Sigmoid colon (tissue), 4 donors: ENCODE data around the gene APOBEC3B.

Experiments
- EP300 ChIP-seq, 4 donors: sonication (generic); formaldehyde crosslinking; IDR thresholded peaks; one replicate each; pipeline ENCODE4 v1.6.1; 2017; ENCODE audit warnings: antibody characterized with exemption in 4 of 4
- POLR2A ChIP-seq, 2 donors: fragments of 450-650 bp; IDR thresholded peaks; one replicate each; pipeline ENCODE4 v1.6.1; 2016; ENCODE audit warnings: antibody characterized with exemption in 2 of 2, mild to moderate bottlenecking in 2 of 2, moderate library complexity in 2 of 2
- TF ChIP-seq, protein P1 (sequence below), 4 experiments: fragments of 450-650 bp in 3 of 4; fragments of 200-600 bp in 1 of 4; IDR thresholded peaks; one replicate each; pipeline ENCODE4 v1.5.1; 2016 to 2019; ENCODE audit warnings: antibody characterized with exemption in 4 of 4, mild to moderate bottlenecking in 3 of 4, moderate library complexity in 2 of 4

DNA sequence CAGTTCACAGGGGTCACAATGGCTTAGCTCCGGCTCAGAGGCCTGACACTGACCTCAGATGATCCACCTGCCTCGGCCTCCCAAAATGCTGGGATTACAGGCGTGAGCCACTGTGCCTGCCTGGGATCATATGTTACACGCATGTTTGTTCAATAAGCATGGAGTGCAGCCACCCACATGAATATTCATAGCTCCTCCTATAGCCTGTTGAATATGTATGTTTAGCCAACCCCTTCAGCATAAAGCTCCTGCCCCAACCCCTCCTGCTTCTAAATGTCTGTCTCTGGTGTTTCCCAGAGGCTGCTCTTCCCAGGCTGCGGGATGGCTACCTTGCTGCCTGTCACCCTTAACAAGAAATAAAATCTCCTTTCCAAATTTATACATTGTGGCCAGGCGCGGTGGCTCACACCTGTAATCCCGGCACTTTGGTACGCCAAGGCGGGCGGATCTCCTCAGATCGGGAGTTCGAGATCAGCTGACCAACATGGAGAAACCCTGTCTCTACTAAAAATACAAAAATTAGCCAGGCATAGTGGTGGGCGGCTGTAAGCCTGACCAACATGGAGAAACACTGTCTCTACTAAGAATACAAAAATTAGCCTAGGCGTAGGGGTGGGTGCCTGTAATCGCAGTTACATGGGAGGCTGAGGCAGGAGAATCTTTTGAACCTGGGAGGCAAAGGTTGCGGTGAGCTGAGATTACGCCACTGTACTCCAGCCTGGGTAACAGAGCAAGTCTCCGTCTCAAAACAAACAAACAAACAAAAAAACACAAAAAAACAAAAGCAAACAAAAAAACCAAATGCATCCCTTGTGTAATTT, 57.4 kb downstream of the APOBEC3B start:
- TF ChIP-seq, protein P1, sequence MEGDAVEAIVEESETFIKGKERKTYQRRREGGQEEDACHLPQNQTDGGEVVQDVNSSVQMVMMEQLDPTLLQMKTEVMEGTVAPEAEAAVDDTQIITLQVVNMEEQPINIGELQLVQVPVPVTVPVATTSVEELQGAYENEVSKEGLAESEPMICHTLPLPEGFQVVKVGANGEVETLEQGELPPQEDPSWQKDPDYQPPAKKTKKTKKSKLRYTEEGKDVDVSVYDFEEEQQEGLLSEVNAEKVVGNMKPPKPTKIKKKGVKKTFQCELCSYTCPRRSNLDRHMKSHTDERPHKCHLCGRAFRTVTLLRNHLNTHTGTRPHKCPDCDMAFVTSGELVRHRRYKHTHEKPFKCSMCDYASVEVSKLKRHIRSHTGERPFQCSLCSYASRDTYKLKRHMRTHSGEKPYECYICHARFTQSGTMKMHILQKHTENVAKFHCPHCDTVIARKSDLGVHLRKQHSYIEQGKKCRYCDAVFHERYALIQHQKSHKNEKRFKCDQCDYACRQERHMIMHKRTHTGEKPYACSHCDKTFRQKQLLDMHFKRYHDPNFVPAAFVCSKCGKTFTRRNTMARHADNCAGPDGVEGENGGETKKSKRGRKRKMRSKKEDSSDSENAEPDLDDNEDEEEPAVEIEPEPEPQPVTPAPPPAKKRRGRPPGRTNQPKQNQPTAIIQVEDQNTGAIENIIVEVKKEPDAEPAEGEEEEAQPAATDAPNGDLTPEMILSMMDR (IDR thresholded peaks at IDR 0.05) = no peak
- no peak for TF ChIP-seq POLR2A (IDR thresholded peaks at IDR 0.05)
- TF ChIP-seq EP300 (IDR thresholded peaks at IDR 0.05) = no peak
